Suppressor macrophage treated with lipopolysaccharide for 1 hour (primary cell): ENCODE data around the gene PAPSS2.
"Not testable (repeated sequence)": the region's sequence is repeated elsewhere in the genome, so short reads cannot be mapped to it uniquely, and the experiment has no call there.

Experiments
- DNase-seq, 3 donors: peaks; one replicate each; pipeline ENCODE4 v3.0.0-alpha.2; 2020 to 2022

The PAPSS2 gene

DNA sequence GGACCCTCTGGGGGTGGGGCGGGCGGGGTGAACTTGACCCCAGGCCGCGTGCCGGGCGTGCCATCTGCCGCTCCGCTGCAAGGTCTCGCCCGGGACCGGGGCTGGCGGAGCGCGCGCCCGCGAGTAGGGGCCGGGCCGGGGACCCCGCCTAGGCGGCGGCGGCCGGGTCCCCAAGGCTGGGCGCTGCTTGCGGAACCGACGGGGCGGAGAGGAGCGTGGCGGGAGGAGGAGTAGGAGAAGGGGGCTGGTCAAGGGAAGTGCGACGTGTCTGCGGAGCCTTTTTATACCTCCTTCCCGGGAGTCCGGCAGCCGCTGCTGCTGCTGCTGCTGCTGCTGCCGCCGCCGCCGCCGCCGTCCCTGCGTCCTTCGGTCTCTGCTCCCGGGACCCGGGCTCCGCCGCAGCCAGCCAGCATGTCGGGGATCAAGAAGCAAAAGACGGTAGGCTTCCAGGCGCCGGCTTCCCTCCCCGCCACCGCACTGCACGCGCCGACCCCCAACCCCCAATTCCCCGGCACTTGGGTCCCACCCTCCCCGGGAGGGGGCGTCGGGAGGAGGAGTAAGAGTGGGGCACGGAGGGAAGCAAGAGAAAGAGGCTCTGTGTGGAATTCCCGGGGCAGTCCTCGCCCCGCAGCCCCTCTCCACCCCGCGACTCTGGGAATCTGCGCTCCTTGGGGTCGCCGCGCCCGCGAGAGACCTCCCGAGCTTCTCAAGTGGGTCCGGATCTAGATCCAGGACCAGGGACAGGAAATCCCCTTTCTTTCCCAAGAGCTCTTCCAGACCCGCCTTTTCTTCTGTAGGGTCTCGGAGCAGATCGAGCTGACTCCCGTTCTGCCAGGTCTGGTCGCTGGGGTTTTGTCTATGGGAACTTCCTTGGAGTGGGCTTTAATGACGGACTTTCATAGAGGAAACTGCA is at the start of gene PAPSS2:
TSS of gene PAPSS2 (plus strand) at position 308 of the 913 bp plus-strand sequence. CDS start at position 412, 104 bp downstream.
- DNase-seq: peak; percentile 72 to 81 (median 73)

DNA sequence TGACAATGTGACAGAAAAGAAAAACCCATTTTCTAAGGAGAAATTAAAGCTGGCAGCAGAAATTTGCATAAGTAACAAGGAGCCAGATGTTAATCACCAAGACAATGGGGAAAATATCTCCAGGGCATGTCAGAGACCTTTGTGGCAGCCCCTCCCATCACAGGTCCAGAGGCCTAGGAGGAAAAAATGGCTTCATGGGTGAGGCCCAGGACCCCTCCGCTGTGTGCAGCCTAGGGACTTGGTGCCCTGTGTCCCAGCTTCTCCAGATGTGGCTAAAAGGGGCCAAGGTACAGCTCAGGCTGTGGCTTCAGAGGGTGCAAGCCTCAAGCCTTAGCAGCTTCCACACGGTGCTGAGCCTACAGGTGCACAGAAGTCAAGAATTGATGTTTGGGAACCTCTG is 48.3 kb upstream of the PAPSS2 start:
- not testable (repeated sequence) for DNase-seq

DNA sequence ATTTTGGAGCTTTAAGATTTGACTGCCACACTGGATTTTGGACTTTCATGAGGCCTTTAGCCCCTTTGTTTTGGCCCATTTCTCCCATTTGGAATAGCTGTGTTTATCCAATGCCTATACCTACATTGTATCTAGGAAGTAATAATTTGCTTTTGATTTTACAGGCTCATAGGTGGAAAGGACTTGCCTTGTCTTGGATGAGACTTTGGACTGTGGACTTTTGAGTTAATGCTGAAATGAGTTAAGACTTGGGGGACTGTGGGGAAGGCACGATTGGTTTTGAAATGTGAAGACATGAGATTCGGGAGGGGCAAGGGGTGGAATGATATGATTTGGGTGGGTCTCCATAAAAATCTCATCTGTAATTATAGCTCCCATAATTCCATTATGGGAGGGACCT is 47.6 kb upstream of the PAPSS2 start:
- DNase-seq: no peak

DNA sequence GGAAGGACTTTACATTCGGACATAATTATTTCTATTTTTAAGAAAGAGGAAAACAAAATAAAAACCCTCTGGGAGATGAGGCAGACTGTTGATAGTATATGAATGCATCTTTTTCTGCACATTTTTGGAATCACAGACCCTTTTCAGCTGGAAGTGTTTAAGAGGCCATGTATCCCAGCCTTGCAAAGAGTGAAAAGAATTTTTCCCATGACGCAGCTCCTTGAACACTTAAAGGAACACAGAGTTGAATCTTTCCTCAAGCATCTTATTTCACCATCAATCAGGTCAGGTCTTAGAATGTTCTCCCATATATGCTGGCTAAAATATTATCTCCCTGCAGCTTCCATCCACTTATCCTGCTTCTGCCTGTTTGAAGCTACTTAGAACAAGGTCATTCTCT is 45.9 kb upstream of the PAPSS2 start:
- DNase-seq: no peak

DNA sequence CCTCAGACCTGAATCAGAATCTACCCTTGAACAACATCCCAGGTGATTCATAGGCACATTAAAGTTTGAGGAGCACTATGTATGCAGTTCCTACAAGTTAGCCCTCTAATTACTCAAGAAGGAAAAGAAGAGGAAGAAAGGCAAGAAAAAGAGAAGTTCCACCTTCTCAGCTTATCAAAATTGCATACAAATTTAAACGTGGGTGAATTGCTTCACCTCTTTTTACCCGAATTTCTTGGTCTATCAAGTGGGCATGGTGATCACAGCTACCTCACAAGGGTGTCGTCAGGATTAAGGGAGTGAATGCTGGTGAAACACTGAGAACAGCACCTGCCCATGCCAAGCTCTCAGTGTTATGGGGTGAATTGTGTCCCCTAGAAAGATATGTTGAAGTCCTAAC is 43.8 kb upstream of the PAPSS2 start:
- DNase-seq: peak in 1 of 3 donors; percentile 42

DNA sequence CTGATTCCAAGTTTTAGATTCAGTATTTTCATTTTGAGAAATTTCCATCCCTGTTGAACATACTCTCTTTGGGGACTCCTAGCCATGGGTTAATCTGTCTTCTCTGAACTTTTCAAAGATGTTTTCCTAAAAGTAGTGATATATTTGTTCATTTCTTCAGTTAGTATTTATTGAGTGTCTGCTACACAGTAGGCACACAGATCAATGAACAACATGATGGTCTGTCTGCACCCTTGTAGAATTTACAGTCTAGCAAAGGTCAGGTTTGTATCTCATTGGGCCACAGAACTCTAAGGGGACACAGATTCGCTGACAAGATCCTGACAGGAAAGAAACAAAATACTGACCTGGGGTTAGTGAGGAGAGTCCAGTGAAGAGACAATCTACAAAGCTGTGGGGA is 42.2 kb upstream of the PAPSS2 start:
- no peak for DNase-seq

DNA sequence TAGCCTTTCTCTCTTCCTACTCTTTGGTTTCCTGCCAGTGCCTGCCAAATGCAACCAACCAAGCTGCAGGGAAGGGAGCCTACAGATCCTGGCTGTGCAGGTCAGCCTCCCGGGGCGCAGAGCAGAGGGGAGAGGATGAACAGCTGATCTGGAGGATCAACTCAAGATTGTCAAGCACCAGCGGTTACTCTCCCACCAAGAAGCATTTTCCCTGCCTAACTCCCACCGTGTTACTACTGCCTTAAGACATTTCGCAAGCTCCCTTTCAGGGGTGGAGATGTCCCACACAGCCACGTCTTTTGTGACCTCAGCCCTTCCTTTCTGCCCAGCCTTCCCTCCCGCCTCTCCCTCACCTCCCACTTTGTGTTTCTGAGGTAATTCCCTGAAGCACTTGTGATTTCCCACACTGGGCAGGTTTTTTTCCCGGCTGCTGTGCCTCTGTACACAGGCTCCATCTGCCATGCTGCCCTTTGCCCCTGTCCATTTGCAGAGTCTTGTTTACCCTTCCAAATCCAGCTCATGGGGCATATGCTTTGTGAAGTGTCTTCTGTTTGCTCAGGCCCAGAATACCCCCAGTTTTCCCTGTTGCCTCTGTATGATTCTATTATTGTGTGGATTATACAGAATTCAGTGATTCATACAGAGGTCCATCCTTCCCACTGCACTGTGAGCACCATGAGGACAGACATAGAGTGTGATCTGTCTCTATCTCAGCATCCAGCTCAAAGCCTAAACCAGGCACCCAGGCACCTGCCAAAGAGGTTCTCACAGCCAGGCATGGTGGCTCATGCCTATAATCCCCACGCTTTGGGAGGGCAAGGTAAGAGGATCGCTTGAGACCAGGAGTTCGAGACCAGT is 40.9 kb upstream of the PAPSS2 start:
- DNase-seq: peak; percentile 62 to 79 (median 75)

DNA sequence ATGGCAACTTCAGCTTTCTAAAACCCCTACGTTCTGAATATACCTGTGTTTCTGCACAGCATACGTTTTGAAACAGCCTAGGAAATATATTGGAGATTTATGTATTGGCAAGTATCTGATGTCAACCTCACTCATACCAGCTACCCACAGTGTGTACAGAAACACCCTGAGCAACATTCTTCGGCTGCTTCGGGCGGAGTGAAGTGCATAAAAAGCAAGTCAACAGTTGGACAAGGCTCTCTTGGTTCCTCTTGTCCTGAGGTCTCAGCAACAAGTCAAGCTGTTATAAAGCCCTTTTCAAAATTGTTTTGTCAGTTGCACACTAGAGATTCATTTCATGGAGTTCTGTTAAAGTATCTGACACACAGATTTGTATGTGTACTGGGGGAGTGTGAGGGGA is 40.0 kb upstream of the PAPSS2 start:
- no peak for DNase-seq

DNA sequence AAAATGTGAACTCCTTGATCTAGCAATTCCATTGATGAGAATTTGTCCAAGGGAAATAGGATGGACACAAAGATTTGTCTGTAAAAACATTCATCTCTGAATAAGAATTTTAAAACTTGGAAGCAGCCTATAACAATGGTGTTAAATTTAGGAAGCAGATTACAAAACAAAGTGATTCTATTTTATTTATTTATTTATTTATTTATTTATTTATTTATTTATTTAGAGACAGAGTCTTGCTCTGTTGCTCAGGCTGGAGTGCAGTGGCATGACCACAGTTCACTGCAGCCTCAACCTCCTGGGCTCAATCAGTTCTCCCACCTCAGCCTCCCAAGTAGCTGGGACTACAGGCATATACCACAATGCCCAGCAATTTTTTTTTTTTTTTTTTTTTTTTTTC is 38.2 kb upstream of the PAPSS2 start:
- not testable (repeated sequence) for DNase-seq

DNA sequence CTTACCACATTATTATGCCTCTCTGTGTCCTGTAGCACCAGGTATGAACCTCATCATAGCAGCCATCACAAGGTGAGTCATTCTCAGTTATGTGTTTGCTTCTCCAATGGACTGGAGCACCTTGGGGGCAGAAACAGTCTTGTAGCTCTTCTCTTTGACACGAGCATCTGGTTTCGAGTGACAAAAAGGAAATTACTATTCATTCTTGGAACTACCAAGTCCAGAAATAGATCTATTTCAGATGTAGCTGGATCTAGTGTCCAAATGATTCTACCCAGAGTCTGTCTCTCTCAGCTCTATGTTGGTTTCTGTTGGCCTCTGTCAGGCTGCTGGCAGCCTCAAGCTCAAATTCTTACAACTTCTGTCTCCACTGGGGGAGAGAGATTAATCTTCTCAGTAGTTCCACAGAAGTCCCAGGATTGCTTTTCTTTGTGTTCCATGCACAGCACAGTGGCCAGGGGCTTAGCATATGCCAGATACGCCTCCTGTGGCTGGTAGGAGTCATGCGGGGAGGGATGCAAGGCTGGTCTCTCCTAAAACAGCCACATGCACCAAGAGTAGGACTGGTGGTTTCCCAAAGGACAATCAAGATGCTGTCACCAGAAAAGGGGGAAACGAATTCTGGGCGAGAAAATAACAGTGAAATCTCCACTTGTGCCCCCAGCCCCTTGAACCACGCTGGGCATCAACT is 37.2 kb upstream of the PAPSS2 start:
- no peak for DNase-seq

DNA sequence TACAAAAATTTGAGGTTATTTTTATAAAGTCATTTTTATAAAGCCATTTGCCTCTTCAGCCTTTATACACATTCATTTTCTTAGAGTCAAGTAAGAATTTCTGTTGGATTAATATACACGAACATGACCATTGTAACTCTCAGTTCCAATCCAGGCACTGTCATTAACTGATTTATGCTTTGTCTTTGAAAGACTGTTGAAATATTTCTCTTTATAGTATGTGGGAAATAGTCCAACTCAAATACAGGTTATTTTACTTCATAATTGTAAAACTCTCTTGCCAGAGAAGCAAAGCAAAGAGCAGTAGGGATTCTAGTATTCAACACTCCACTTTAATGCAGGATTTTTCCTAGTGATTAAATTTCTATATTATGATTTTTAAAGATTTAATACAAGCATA is 36.5 kb upstream of the PAPSS2 start:
- no peak for DNase-seq

DNA sequence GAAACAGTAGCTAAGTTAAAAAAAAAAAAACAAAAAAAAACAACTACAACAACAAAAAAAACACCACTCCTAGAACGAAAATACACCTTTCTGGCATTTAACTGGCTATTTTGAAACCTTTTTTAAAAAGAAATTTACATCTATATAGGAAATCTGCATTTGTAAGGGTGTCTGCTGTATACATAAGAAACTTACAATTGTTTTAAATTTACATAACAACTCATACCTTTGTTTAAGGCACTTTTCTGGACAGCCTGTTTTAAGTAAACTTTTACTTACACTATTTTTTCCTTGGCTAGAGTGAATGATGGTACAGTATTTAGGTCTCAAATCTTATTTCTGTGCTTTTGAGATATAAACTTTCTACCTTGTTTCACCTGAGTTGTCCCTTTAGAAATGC is 34.0 kb upstream of the PAPSS2 start:
- no peak for DNase-seq

DNA sequence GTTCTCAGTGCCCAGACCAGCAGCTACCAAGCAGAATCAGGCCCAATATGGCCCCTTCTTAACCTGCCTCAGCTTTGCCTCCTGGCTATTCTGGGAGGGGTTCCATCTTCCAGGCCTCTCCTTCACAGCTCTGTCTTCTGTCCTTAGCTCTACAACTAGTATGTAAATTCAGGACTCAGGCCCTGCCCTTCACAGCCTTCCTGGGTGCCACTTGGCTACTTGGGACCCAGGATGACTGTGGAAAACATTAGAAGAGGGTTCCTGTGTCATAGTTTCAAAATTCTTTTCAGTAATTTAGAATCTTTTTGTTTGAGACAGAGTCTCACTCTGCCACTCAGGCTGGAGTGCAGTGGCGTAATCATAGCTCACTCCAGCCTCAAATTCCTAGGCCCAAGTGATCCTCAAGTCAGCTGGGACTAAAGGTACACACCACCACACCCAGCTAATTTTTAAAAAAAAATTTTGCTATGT is 33.2 kb upstream of the PAPSS2 start:
- no peak for DNase-seq

DNA sequence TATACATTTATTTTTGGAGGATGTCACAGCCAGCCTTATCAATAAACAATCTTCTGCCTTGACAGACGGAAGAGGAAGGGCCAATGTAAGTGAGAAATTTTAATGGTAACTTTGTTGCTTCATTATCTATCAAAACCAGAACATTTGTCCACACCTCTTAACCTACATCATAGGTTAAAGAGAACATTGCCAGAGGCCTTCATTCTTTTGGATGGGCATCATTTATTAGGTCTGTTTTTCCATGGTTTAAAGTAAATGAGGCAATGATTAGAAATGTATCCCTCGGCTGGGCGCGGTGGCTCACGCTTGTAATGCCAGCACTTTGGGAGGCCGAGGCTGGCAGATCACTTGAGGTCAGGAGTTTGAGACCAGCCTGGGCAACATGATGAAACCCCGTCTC is 29.5 kb upstream of the PAPSS2 start:
- DNase-seq: no peak

DNA sequence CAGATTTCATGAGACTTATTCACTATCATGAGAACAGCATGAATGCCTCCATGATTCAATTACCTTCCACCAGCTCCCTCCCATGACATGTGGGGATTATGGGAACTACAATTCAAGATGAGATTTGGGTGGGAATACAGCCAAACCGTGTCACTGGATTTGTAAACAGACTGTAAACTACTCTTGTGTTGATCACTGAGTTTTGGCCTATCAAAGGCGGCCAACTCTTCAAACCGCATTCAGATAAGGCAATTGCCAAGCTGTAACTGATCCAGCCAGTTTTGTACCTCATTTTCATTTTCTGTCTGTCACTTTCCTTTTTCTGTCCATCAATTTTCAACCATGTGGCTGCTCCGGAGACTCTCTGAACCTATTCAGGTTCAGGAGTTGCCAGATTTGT is 27.2 kb upstream of the PAPSS2 start:
- DNase-seq: no peak

DNA sequence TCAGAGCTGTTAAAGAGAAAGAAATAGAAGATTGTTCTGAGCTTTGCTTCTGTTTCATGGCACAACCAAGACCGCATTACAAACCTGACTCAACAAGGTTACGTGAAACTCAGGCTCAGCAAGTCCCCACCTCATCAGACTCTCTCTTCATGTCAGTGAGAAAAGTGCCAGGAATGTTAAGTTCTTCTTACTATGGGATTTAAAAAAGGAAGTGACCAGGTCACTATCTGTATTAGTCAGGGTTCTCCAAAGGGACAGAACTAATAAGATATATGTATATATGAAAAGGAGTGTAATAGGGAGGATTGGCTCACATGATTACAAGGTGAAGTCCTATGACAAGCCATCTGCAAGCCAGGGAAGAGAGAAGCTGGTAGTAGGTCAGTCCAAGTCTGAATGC is 25.4 kb upstream of the PAPSS2 start:
- peak in 1 of 3 donors; percentile 29 for DNase-seq

DNA sequence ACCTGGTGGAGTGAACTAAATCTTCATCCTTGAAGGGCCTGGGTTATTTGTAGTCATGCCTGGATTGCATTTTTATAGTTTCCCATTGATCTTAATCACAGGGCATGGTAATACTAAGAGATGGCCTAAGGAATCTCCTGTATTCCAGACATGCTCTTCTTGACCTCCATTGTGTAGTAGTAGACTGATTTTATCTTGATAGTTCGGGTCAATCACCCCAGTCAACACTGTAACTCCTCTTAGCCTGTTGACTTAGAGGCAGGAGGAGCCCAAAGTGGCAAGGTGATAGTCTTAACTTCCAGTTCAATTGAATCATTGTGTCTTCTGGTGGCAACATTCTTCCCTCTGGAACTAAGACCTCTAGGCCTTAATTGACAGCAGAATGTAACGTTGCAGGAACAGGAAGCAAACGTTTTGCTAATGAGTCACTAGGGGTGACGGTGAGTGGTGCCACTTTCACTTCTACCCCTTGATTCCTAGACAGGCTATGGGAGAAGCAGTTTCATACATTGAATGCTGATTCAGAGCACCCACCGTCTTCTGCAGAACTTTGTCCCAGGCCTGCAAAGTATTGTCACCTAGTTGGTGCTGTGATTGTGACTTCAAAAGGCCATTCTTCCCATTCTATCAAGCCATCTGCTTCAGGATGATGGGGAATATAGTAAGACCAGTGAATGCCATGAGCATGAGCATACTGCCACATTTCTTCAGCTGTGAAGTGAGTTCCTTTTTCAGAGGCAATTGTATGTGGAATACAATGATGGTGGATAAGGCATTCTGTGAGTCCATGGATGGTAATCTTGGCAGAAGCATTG is 24.0 kb upstream of the PAPSS2 start:
- peak; percentile 77 to 85 (median 83) for DNase-seq

DNA sequence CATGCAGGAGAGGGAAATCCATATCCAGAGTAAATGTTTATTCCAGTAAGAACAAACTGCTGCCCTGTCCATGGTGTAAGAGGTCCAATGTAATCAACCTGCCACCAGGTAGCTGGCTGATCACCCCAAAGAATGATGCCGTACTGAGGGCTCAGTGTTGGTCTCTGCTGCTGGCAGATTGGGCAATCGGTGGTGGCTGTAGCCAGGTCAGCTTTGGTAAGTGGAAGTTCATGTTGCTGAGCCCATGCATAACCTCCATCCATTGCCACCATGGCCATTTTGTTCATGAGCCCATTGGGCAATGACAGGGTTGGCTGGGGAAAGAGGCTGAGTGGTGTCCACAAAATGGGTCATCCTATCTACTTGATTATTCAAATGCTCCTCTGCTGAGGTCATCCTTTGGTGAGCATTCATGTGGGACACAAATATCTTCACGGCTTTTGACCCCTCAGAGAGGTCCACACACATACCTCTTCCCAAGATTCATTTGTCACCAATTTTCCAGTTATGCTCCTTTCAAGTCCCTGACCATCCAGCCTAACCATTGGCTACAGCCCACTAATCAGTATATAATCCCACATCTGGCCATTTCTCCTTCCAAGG is 23.3 kb upstream of the PAPSS2 start:
- DNase-seq: no peak

DNA sequence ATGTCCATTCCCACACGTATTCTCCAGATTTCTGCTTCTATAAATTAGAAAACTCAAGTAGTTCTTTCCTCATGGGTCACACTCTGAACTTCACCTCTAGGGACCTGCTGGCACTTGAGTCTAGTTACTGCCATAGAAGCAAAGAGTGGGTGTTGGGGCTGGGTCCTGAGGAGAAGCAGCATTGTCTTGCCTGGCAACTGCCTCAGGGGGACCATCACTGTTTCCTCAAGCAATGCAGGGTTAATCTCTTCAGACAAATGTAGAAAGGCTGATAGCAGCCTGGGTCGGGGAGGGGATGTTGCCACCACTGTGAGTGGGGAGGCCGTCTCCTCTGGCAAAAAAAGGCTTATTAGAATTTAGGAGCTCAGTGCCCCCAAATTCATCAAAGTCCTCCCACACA is 20.2 kb upstream of the PAPSS2 start:
- DNase-seq: no peak

DNA sequence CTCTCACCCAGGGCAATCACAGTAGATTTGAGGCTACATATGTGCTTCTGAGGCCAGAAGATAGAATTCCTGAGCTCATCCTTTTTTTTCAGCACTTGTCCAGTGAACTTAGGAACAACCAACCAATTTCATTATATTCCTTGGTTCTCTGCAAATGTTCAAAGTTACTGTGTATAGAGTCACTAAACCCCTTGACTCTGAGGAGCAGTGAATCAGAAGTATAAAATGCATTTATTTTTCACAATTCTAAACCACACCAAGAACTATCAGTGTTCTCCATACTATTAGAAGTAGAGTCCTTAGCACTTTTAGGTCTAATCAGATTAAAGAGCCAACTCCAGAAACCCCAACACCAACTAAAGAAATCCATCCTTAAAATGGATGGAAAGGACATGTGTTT is 19.6 kb upstream of the PAPSS2 start:
- DNase-seq: no peak

DNA sequence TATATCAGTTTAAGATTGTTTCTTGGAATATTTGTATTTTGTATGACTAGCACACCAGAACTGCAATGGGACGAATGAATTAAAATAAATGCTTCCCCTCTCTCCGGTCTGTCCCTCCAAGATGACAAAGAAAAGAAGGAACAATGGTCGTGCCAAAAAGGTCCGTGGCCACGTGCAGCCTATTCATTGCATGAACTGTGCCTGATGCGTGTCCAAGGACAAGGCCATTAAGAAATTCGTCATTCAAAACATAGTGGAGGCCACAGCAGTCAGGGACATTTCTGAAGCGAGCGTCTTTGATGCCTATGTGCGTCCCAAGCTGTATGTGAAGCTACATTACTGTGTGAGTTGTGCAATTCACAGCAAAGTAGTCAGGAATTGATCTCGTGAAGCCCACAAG is 17.2 kb upstream of the PAPSS2 start:
- DNase-seq: no peak

DNA sequence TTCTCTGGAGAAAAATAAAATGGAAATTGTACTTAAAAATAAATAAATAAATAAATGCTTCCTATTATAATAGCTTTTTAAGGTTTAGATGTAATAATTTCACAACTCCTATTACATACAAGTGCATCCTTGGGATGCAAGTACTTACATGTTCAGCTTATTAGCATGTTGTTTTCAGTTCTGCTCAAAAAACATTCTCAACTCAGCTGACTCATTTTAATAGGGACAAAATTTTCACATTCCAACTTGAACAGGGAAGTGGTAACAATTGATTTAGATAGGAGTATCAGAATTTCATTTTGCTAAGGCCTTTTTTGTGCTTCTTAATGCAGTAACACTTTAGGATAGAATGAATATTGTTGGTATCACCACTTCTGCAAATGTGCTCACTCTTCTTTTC is 16.7 kb upstream of the PAPSS2 start:
- DNase-seq: no peak
